ENCODE data around the gene ZBTB7C.

Gene ZBTB7C

GRCh38 chr18:48417985-48418384, 8.8 kb upstream of the ZBTB7C start:
- DNase-seq: no peak

- no peak for DNase-seq
These were observed 4.2 kb upstream of the ZBTB7C start for GRCh38 chr18:48413342-48413741.

- peak; percentile 22 to 47 for DNase-seq
These were observed 3.3 kb upstream of the ZBTB7C start for GRCh38 chr18:48412339-48412929.

GRCh38 chr18:48410095-48410920, 1.1 kb upstream of the ZBTB7C start:
- DNase-seq: peak; percentile 60 to 73

- DNase-seq: no peak
These were observed 460 bp upstream of the ZBTB7C start for GRCh38 chr18:48409591-48410094.

- no peak for DNase-seq
These were observed 964 bp downstream of the ZBTB7C start for GRCh38 chr18:48408111-48408726.

GRCh38 chr18:48407358-48407757, 1.8 kb downstream of the ZBTB7C start:
- no peak for DNase-seq

- DNase-seq: no peak
These were observed 3.2 kb downstream of the ZBTB7C start for GRCh38 chr18:48405978-48406377.

- no peak for DNase-seq
These were observed 4.3 kb downstream of the ZBTB7C start for GRCh38 chr18:48404716-48405507.

GRCh38 chr18:48402953-48403352, 6.2 kb downstream of the ZBTB7C start:
- DNase-seq: no peak

- no peak for DNase-seq
These were observed 9.7 kb downstream of the ZBTB7C start for GRCh38 chr18:48399303-48400075.

- DNase-seq: no peak
These were observed 11.1 kb downstream of the ZBTB7C start for GRCh38 chr18:48398074-48398473.

GRCh38 chr18:48397021-48397420, 12.2 kb downstream of the ZBTB7C start:
- DNase-seq: no peak

GRCh38 chr18:48396561-48396960, 12.6 kb downstream of the ZBTB7C start:
- DNase-seq: no peak

GRCh38 chr18:48395646-48396045, 13.5 kb downstream of the ZBTB7C start:
- DNase-seq: no peak

- DNase-seq: no peak
These were observed 15.0 kb downstream of the ZBTB7C start for GRCh38 chr18:48394176-48394575.

- DNase-seq: no peak
These were observed 15.4 kb downstream of the ZBTB7C start for GRCh38 chr18:48393776-48394175.

GRCh38 chr18:48393170-48393569, 16.0 kb downstream of the ZBTB7C start:
- no peak for DNase-seq

- no peak for DNase-seq
These were observed 16.9 kb downstream of the ZBTB7C start for GRCh38 chr18:48392268-48392667.

GRCh38 chr18:48391868-48392267, 17.3 kb downstream of the ZBTB7C start:
- no peak for DNase-seq

GRCh38 chr18:48390641-48391040, 18.5 kb downstream of the ZBTB7C start:
- DNase-seq: no peak

- DNase-seq: no peak
These were observed 20.7 kb downstream of the ZBTB7C start for GRCh38 chr18:48388478-48388877.
